Activated CD8-positive, alpha-beta memory T cell treated with anti-CD3 and anti-CD28 coated beads for 36 hours (primary cell): ENCODE results near the gene MRPL53. TPM values are rescaled to one million over a fixed set of nuclear protein-coding genes. Genes with fewer than 3 reads are reported as not detected.
"Not testable (repeated sequence)": the region's sequence is repeated elsewhere in the genome, so short reads cannot be mapped to it uniquely, and the experiment has no call there.

Source experiments
- CTCF ChIA-PET: fragments of 350-600 bp; sonication (Branson Sonifier 250); formaldehyde crosslinking; loops from one replicate; lab custom pipeline; 2021; ENCODE audit warnings: antibody characterized with exemption; lab: Charles Lee
- POLR2A ChIA-PET: fragments of 350-600 bp; sonication (Branson Sonifier 250); formaldehyde crosslinking; loops from one replicate; lab custom pipeline; 2021; ENCODE audit warnings: antibody characterized with exemption; lab: Charles Lee
- total RNA-seq, 2 experiments: library from RNA; stranded (reverse); gene quantifications; one replicate each; pipeline ENCODE4 v1.2.3, GENCODE V29; 2021

The MRPL53 gene
- total RNA-seq, 2 experiments from 2014 or later: 116 to 120 TPM

- ChIA-PET POLR2A (no interaction called here), CTCF (no interaction called here)
These were observed 9.7 kb downstream of the MRPL53 start for GRCh38 chr2:74462786-74463105.

- CTCF ChIA-PET: no interaction called here
- POLR2A ChIA-PET: interaction anchor here (0.5 kb wide), 1 partner anchor 283 kb away, joined by 4 read pairs; no protein-coding TSS in a partner anchor
These were observed 10.3 kb downstream of the MRPL53 start for GRCh38 chr2:74462054-74462785.

GRCh38 chr2:74461187-74462053 lies 11.1 kb downstream of the MRPL53 start:
- ChIA-PET CTCF (interaction anchor here (0.8 kb wide), 1 partner anchor 27 kb away, joined by 3 read pairs; no protein-coding TSS in a partner anchor), POLR2A (interaction anchor here (0.5 kb wide), 1 partner anchor 282 kb away, joined by 4 read pairs; no protein-coding TSS in a partner anchor)

- CTCF ChIA-PET: interaction anchor here (1.6 to 4.0 kb wide), 2 partner anchors 22 to 69 kb away, joined by 4 to 24 read pairs; partner anchors contain the start of genes AUP1, CCDC142 and TTC31
- POLR2A ChIA-PET: not testable (repeated sequence)
These were observed 12.3 kb downstream of the MRPL53 start for GRCh38 chr2:74460187-74460586.

- ChIA-PET POLR2A (interaction anchor here (1.5 to 1.8 kb wide), 2 partner anchors 13 to 22 kb away, joined by 4 to 13 read pairs; partner anchors contain the start of gene MRPL53), CTCF (interaction anchor here (1.4 to 4.0 kb wide), 3 partner anchors 16 to 69 kb away, joined by 3 to 24 read pairs (median 4); partner anchors contain the start of genes AUP1, CCDC142 and TTC31)
These were observed 12.9 kb downstream of the MRPL53 start for GRCh38 chr2:74459503-74460118.

GRCh38 chr2:74458938-74459363 lies 13.5 kb downstream of the MRPL53 start:
- ChIA-PET CTCF (interaction anchor here (1.4 to 4.0 kb wide), 3 partner anchors 17 to 70 kb away, joined by 3 to 24 read pairs (median 4); partner anchors contain the start of genes AUP1, CCDC142 and TTC31), POLR2A (interaction anchor here (1.1 to 1.8 kb wide), 6 partner anchors 13 to 72 kb away, joined by 3 to 13 read pairs (median 4); partner anchors contain the start of genes AUP1, C2orf81, HTRA2 and MRPL53)

GRCh38 chr2:74458132-74458937 lies 14.1 kb downstream of the MRPL53 start, which contains the start of gene WBP1:
TSS of gene WBP1 (plus strand) at chr2:74458438. CDS start at chr2:74458603, 165 bp downstream.
- CTCF ChIA-PET: interaction anchor here (1.4 to 4.0 kb wide), 2 partner anchors 17 to 24 kb away, joined by 3 to 24 read pairs; partner anchors contain the start of genes CCDC142 and TTC31
- POLR2A ChIA-PET: interaction anchor here (1.1 to 1.8 kb wide), 6 partner anchors 14 to 73 kb away, joined by 3 to 13 read pairs (median 4); partner anchors contain the start of genes AUP1, C2orf81, HTRA2 and MRPL53

- CTCF ChIA-PET: interaction anchor here (4.0 kb wide), 1 partner anchor 25 kb away, joined by 24 read pairs; the partner anchor contains the start of genes CCDC142 and TTC31
- POLR2A ChIA-PET: interaction anchor here (0.7 to 1.8 kb wide), 6 partner anchors 14 to 73 kb away, joined by 4 to 13 read pairs (median 6); partner anchors contain the start of genes AUP1, C2orf81, HTRA2 and MRPL53
These were observed 14.8 kb downstream of the MRPL53 start for GRCh38 chr2:74457549-74458131.

- ChIA-PET CTCF (interaction anchor here (0.5 to 4.0 kb wide), 4 partner anchors 25 to 514 kb away, joined by 3 to 24 read pairs (median 4); partner anchors contain the start of genes CCDC142, HTRA2 and TTC31), POLR2A (interaction anchor here (0.7 to 0.8 kb wide), 2 partner anchors 14 to 72 kb away, joined by 7 read pairs; partner anchors contain the start of genes AUP1 and HTRA2)
These were observed 15.3 kb downstream of the MRPL53 start for GRCh38 chr2:74457129-74457548.

- POLR2A ChIA-PET: interaction anchor here (1.0 to 1.3 kb wide), 3 partner anchors 28 to 249 kb away, joined by 3 to 8 read pairs (median 4); partner anchors contain the start of genes CCDC142 and TTC31
- CTCF ChIA-PET: interaction anchor here (0.8 to 2.7 kb wide), 2 partner anchors 11 to 28 kb away, joined by 4 to 19 read pairs; partner anchors contain the start of genes CCDC142 and TTC31
These were observed 17.6 kb downstream of the MRPL53 start, which contains the start of gene INO80B for GRCh38 chr2:74454654-74455511. TSS of gene INO80B (plus strand) at chr2:74455087. CDS start at chr2:74455117, 30 bp downstream.

- POLR2A ChIA-PET: no interaction called here
- CTCF ChIA-PET: interaction anchor here (0.7 kb wide), 1 partner anchor 11 kb away, joined by 3 read pairs; no protein-coding TSS in a partner anchor
These were observed 21.8 kb downstream of the MRPL53 start for GRCh38 chr2:74450570-74451190.

GRCh38 chr2:74448771-74449170 lies 23.7 kb downstream of the MRPL53 start:
- CTCF ChIA-PET: no interaction called here
- POLR2A ChIA-PET: no interaction called here

- ChIA-PET CTCF (no interaction called here), POLR2A (no interaction called here)
These were observed 25.1 kb downstream of the MRPL53 start for GRCh38 chr2:74447230-74447999.

GRCh38 chr2:74444498-74445318 lies 27.8 kb downstream of the MRPL53 start:
- CTCF ChIA-PET: interaction anchor here (1.2 to 1.4 kb wide), 2 partner anchors 10 to 44 kb away, joined by 3 to 4 read pairs; partner anchors contain the start of gene INO80B
- POLR2A ChIA-PET: no interaction called here
